WTC11 (cell line): ENCODE measurements around the gene SOWAHA. TPM values are rescaled to one million over a fixed set of nuclear protein-coding genes. Genes with fewer than 3 reads are reported as not detected.

Experiments used
- ATAC-seq: fragments of 200-7000 bp; cut with Tn5 transposase; 2 replicates; pipeline ENCODE4 v1.10.0; 2021; ENCODE audit warnings: mild to moderate bottlenecking, moderate library complexity
- CTCF ChIA-PET: fragments of 300-600 bp; sonication (Branson Sonifier 250); formaldehyde crosslinking; loops from one replicate; lab custom pipeline; 2021; ENCODE audit warnings: antibody characterized with exemption; lab: Charles Lee
- POLR2A ChIA-PET: fragments of 350-600 bp; sonication (Branson Sonifier 250); formaldehyde crosslinking; loops from one replicate; lab custom pipeline; 2021; ENCODE audit warnings: antibody characterized with exemption; lab: Charles Lee
- DNase-seq: peaks from one replicate; pipeline ENCODE4 v3.0.0; 2021; ENCODE audit warnings: low spot score
- H3K27ac Mint-ChIP-seq: 2 replicates; pipeline ENCODE4 v1.8.0; 2021; ENCODE audit warnings: mixed read lengths
- H3K27me3 Mint-ChIP-seq: 2 replicates; pipeline ENCODE4 v1.8.0; 2021; ENCODE audit warnings: low read depth, mild to moderate bottlenecking, moderate library complexity, mixed read lengths
- H3K36me3 Mint-ChIP-seq: 2 replicates; pipeline ENCODE4 v1.8.0; 2021; ENCODE audit warnings: mixed read lengths
- H3K4me1 Mint-ChIP-seq: 2 replicates; pipeline ENCODE4 v1.8.0; 2022; ENCODE audit warnings: mixed read lengths
- H3K4me3 Mint-ChIP-seq: 2 replicates; pipeline ENCODE4 v1.8.0; 2021; ENCODE audit warnings: mild to moderate bottlenecking, moderate library complexity, mixed read lengths
- H3K9me3 Mint-ChIP-seq: 2 replicates; pipeline ENCODE4 v1.8.0; 2021; ENCODE audit warnings: mixed read lengths
- AFF4 ChIP-seq: sonication (generic); formaldehyde crosslinking; IDR thresholded peaks from 2 replicates; pipeline ENCODE4 v1.8.1; 2023; ENCODE audit warnings: mild to moderate bottlenecking, missing genetic modification reagents, borderline replicate concordance
- ATF6 ChIP-seq: sonication (generic); formaldehyde crosslinking; IDR thresholded peaks from 2 replicates; pipeline ENCODE4 v1.8.1; 2023; ENCODE audit warnings: mild to moderate bottlenecking, missing genetic modification reagents
- CDX4 ChIP-seq: fragments of 250-450 bp; sonication (Bioruptor Pico); IDR thresholded peaks from 2 replicates; pipeline ENCODE4 v1.9.0; 2021; ENCODE audit warnings: moderate library complexity, mild to moderate bottlenecking, inconsistent platforms, borderline replicate concordance
- CREB1 ChIP-seq: sonication (generic); formaldehyde crosslinking; IDR thresholded peaks from 2 replicates; pipeline ENCODE4 v1.8.0; 2023; ENCODE audit warnings: mild to moderate bottlenecking, missing genetic modification reagents
- FOXP4 ChIP-seq: sonication (generic); formaldehyde crosslinking; IDR thresholded peaks from 2 replicates; pipeline ENCODE4 v1.8.0; 2022; ENCODE audit warnings: mild to moderate bottlenecking, missing genetic modification reagents
- GABPB1 ChIP-seq: sonication (generic); formaldehyde crosslinking; IDR thresholded peaks from 2 replicates; pipeline ENCODE4 v1.8.1; 2023; ENCODE audit warnings: mild to moderate bottlenecking, missing genetic modification reagents
- GTF2I ChIP-seq: fragments of 250-450 bp; sonication (Bioruptor Pico); conservative IDR thresholded peaks from 2 replicates; pipeline ENCODE4 v1.4.0; 2021; ENCODE audit warnings: mild to moderate bottlenecking
- MAX ChIP-seq: sonication (generic); formaldehyde crosslinking; IDR thresholded peaks from 2 replicates; pipeline ENCODE4 v1.8.0; 2022; ENCODE audit warnings: mild to moderate bottlenecking, missing genetic modification reagents
- NFYB ChIP-seq: sonication (generic); formaldehyde crosslinking; conservative IDR thresholded peaks from 2 replicates; pipeline ENCODE4 v1.8.0; 2022; ENCODE audit warnings: low read depth, missing genetic modification reagents
- TCF7 ChIP-seq: sonication (generic); formaldehyde crosslinking; IDR thresholded peaks from 2 replicates; pipeline ENCODE4 v1.8.0; 2022; ENCODE audit warnings: mild to moderate bottlenecking, low read depth, missing genetic modification reagents, moderate library complexity
- TP53 ChIP-seq: sonication (generic); formaldehyde crosslinking; IDR thresholded peaks from 2 replicates; pipeline ENCODE4 v1.8.1; 2023; ENCODE audit warnings: mild to moderate bottlenecking, missing genetic modification reagents
- USF2 ChIP-seq: sonication (generic); formaldehyde crosslinking; IDR thresholded peaks from 2 replicates; pipeline ENCODE4 v1.8.1; 2023; ENCODE audit warnings: mild to moderate bottlenecking, missing genetic modification reagents, moderate library complexity
- ZBTB43 ChIP-seq: sonication (generic); formaldehyde crosslinking; IDR thresholded peaks from 2 replicates; pipeline ENCODE4 v1.8.1; 2023; ENCODE audit warnings: mild to moderate bottlenecking, missing genetic modification reagents
- ZNF121 ChIP-seq: sonication (generic); formaldehyde crosslinking; IDR thresholded peaks from 2 replicates; pipeline ENCODE4 v1.8.0; 2023; ENCODE audit warnings: missing genetic modification reagents
- ZNF263 ChIP-seq: sonication (generic); formaldehyde crosslinking; IDR thresholded peaks from 2 replicates; pipeline ENCODE4 v1.8.1; 2022; ENCODE audit warnings: low read depth, mild to moderate bottlenecking, moderate library complexity, missing genetic modification reagents
- ZNF423 ChIP-seq: fragments of 250-450 bp; sonication (Bioruptor Pico); IDR thresholded peaks from 2 replicates; pipeline ENCODE4 v2.1.2; 2022; ENCODE audit warnings: mild to moderate bottlenecking, moderate library complexity
- total RNA-seq: library from RNA; stranded (reverse); gene quantifications from 3 replicates; pipeline ENCODE4 v1.2.3, GENCODE V29; 2021

Gene SOWAHA
- total RNA-seq, 1 experiment from 2014 or later = 0.11 TPM

- Mint-ChIP-seq H3K9me3 (no peaks in the 10 kb centered on the region), H3K4me1 (peaks cover 18% of the 10 kb centered on the region), H3K36me3 (no peaks in the 10 kb centered on the region), H3K27me3 (peaks cover 74% of the 10 kb centered on the region), H3K27ac (no peak overlapping the region), H3K4me3 (no peak overlapping the region)
- ATAC-seq (no peak), DNase-seq (no peak)
- TF ChIP-seq FOXP4 (CRISPR knock-in tag) (no peak), ZBTB43 (no peak), GTF2I (no peak), CREB1 (CRISPR knock-in tag) (no peak), TP53 (CRISPR knock-in tag) (no peak), MAX (no peak), NFYB (CRISPR knock-in tag) (no peak)
- ChIA-PET CTCF (no interaction called here), POLR2A (no interaction called here)
Observed at GRCh38 chr5:132816083-132816482, 3.0 kb downstream of the SOWAHA start.

GRCh38 chr5:132816554-132816953 lies 3.5 kb downstream of the SOWAHA start:
- TF ChIP-seq ZNF121 (CRISPR knock-in tag) = no peak
- TF ChIP-seq GABPB1 (CRISPR knock-in tag) = no peak
- no peak for TF ChIP-seq ZNF263
- TF ChIP-seq ATF6 (CRISPR knock-in tag) = no peak
- no peak for TF ChIP-seq USF2 (CRISPR knock-in tag)
- no peak for TF ChIP-seq GTF2I
- no peak overlapping the region for H3K4me3 Mint-ChIP-seq
- H3K4me1 Mint-ChIP-seq = peaks cover 18% of the 10 kb centered on the region
- ChIA-PET POLR2A (interaction anchor here (0.6 kb wide), 1 partner anchor 62 kb away, joined by 3 read pairs; no protein-coding TSS in a partner anchor), CTCF (interaction anchor here (5.3 kb wide), 1 partner anchor 9 kb away, joined by 101 read pairs; no protein-coding TSS in a partner anchor)
- no peak for ATAC-seq
- H3K9me3 Mint-ChIP-seq = no peaks in the 10 kb centered on the region
- no peak overlapping the region for H3K27ac Mint-ChIP-seq
- H3K27me3 Mint-ChIP-seq = peaks cover 72% of the 10 kb centered on the region
- H3K36me3 Mint-ChIP-seq = no peaks in the 10 kb centered on the region
- no peak for DNase-seq

GRCh38 chr5:132817011-132817410 lies 3.9 kb downstream of the SOWAHA start:
- no peaks in the 10 kb centered on the region for H3K9me3 Mint-ChIP-seq
- ChIA-PET CTCF (interaction anchor here (4.7 to 5.3 kb wide), 2 partner anchors 10 to 62 kb away, joined by 92 to 101 read pairs; no protein-coding TSS in a partner anchor), POLR2A (interaction anchor here (0.6 kb wide), 1 partner anchor 62 kb away, joined by 3 read pairs; no protein-coding TSS in a partner anchor)
- H3K27ac Mint-ChIP-seq = no peak overlapping the region
- DNase-seq (no peak), ATAC-seq (no peak)
- H3K36me3 Mint-ChIP-seq = no peaks in the 10 kb centered on the region
- no peak overlapping the region for H3K4me3 Mint-ChIP-seq
- no peak for TF ChIP-seq AFF4
- no peak for TF ChIP-seq TCF7 (CRISPR knock-in tag)
- no peak for TF ChIP-seq CDX4 (CRISPR knock-in tag)
- TF ChIP-seq ZNF423 (CRISPR knock-in tag) = no peak
- TF ChIP-seq MAX = no peak
- no peak for TF ChIP-seq ZBTB43
- H3K27me3 Mint-ChIP-seq = peaks cover 72% of the 10 kb centered on the region
- H3K4me1 Mint-ChIP-seq = peaks cover 18% of the 10 kb centered on the region
